A549 (cell line): Measurements from ENCODE around the gene LMAN1L. TPM values are rescaled to one million over a fixed set of nuclear protein-coding genes. Genes with fewer than 3 reads are reported as not detected.

Source experiments
- ATAC-seq, 2 experiments: fragments of 200-7000 bp in 1 of 2; fragments of >200 bp in 1 of 2; cut with Nextera tagmentation in 1 of 2; cut with Tn5 transposase in 1 of 2; 3 replicates each; pipeline versions ENCODE4 v1.8.0 to v1.9.1; 2018 to 2020; ENCODE audit warnings: mild to moderate bottlenecking in 1 of 2, moderate library complexity in 1 of 2
- CTCF ChIA-PET: fragments of 300-600 bp; sonication (Branson Sonifier 250); formaldehyde crosslinking; extraction: SDS; loops from one replicate; lab custom pipeline; 2021; ENCODE audit warnings: antibody characterized with exemption, inconsistent platforms; lab: Yijun Ruan, JAX
- POLR2A ChIA-PET: fragments of 350-600 bp; formaldehyde crosslinking; extraction: SDS; loops from one replicate; lab custom pipeline; 2021; ENCODE audit warnings: antibody characterized with exemption, inconsistent platforms; lab: Yijun Ruan, JAX
- DNase-seq, 2 experiments: peaks; one replicate each; pipeline versions ENCODE4 v3.0.0 to v3.0.0-alpha.2; 2011 to 2016; ENCODE audit warnings: low read depth in 1 of 2, low spot score in 1 of 2
- FAIRE-seq: peaks from 2 replicates; lab custom pipeline; 2011; peaks lifted over from hg19 to GRCh38; lab: Jason Lieb, UNC
- H3K27ac ChIP-seq, 2 experiments: fragments of >200 bp; sonication (Bioruptor Twin); formaldehyde crosslinking; 3 replicates each; pipeline ENCODE4 v1.5.1; 2016 to 2017
- H3K4me1 ChIP-seq: fragments of >200 bp; sonication (Bioruptor Twin); formaldehyde crosslinking; 3 replicates; pipeline ENCODE4 v1.6.1; 2016
- H3K4me2 ChIP-seq: fragments of >200 bp; sonication (Bioruptor Twin); formaldehyde crosslinking; 3 replicates; pipeline ENCODE4 v1.6.1; 2016
- H3K4me3 ChIP-seq: fragments of >200 bp; sonication (Bioruptor Twin); formaldehyde crosslinking; 3 replicates; pipeline ENCODE4 v1.5.1; 2016
- H3K9me3 ChIP-seq: fragments of >200 bp; sonication (Bioruptor Twin); formaldehyde crosslinking; 3 replicates; pipeline ENCODE4 v1.6.1; 2016
- BHLHE40 ChIP-seq: IDR thresholded peaks from 2 replicates; pipeline ENCODE4 v1.6.1; 2012; ENCODE audit warnings: low read depth, low read length, inconsistent platforms
- CHD2 ChIP-seq: fragments of 150-350 bp; IDR thresholded peaks from 2 replicates; pipeline ENCODE4 v1.6.1; 2014; ENCODE audit warnings: low read length; ENCODE audit not compliant: partially characterized antibody
- CHD4 ChIP-seq: fragments of 200-600 bp; sonication (generic); IDR thresholded peaks from 2 replicates; pipeline ENCODE4 v1.6.1; 2016; ENCODE audit warnings: antibody characterized with exemption, mild to moderate bottlenecking, borderline replicate concordance
- FOSB ChIP-seq: fragments of 250-450 bp; sonication (Bioruptor Pico); IDR thresholded peaks from 2 replicates; pipeline ENCODE4 v1.5.0; 2020; ENCODE audit warnings: mild to moderate bottlenecking, moderate library complexity
- FOSL2 ChIP-seq, 2 experiments: fragments of 450-650 bp in 1 of 2; fragments of >200 bp in 1 of 2; sonication (Bioruptor Twin) in 1 of 2; formaldehyde crosslinking; IDR thresholded peaks; 2 replicates each; pipeline versions ENCODE4 v1.5.0 to v1.6.1; 2016 to 2020; ENCODE audit warnings: mild to moderate bottlenecking in 1 of 2, moderate library complexity in 1 of 2
- FOXS1 ChIP-seq: fragments of 250-450 bp; sonication (Bioruptor Pico); IDR thresholded peaks from 2 replicates; pipeline ENCODE4 v1.5.0; 2020; ENCODE audit warnings: mild to moderate bottlenecking, moderate library complexity
- GATA3 ChIP-seq: IDR thresholded peaks from 2 replicates; pipeline ENCODE4 v1.6.1; 2012; ENCODE audit warnings: borderline replicate concordance
- KDM1A ChIP-seq: fragments of 200-600 bp; sonication (generic); IDR thresholded peaks from 2 replicates; pipeline ENCODE4 v1.6.1; 2016; ENCODE audit warnings: low read depth, mild to moderate bottlenecking
- KDM5A ChIP-seq: fragments of 200-600 bp; sonication (generic); IDR thresholded peaks from 2 replicates; pipeline ENCODE4 v1.6.1; 2016; ENCODE audit warnings: antibody characterized with exemption, mild to moderate bottlenecking
- NFE2L2 ChIP-seq: fragments of 150-350 bp; conservative IDR thresholded peaks from 2 replicates; pipeline ENCODE4 v1.6.1; 2014; ENCODE audit warnings: low read length
- NPAS2 ChIP-seq: fragments of 250-450 bp; sonication (Bioruptor Pico); IDR thresholded peaks from 2 replicates; pipeline ENCODE4 v1.8.0; 2022; ENCODE audit warnings: mild to moderate bottlenecking, moderate library complexity, borderline replicate concordance
- POLR2AphosphoS2 ChIP-seq: conservative IDR thresholded peaks from 2 replicates; pipeline ENCODE4 v1.6.1; 2012; ENCODE audit warnings: low read length, improper control_type of control experiment, inconsistent platforms
- RAD21 ChIP-seq, 2 experiments: fragments of >200 bp in 1 of 2; sonication (Bioruptor Twin) in 1 of 2; formaldehyde crosslinking in 1 of 2; IDR thresholded peaks in 1 of 2; conservative IDR thresholded peaks in 1 of 2; 2 replicates in 1 of 2; 3 replicates in 1 of 2; pipeline ENCODE4 v1.6.1; 2012 to 2018; ENCODE audit warnings: inconsistent platforms in 1 of 2
- RNF2 ChIP-seq: fragments of 200-600 bp; sonication (generic); IDR thresholded peaks from 2 replicates; pipeline ENCODE4 v1.6.1; 2016; ENCODE audit warnings: low read depth, mild to moderate bottlenecking, antibody characterized with exemption, moderate library complexity, borderline replicate concordance
- SREBF2 ChIP-seq: fragments of 450-650 bp; IDR thresholded peaks from 2 replicates; pipeline ENCODE4 v1.6.1; 2014; ENCODE audit warnings: mild to moderate bottlenecking, moderate library complexity
- TP53 ChIP-seq: fragments of 250-450 bp; sonication (Bioruptor Pico); IDR thresholded peaks from 2 replicates; pipeline ENCODE4 v1.5.0; 2021; ENCODE audit warnings: mild to moderate bottlenecking, moderate library complexity
- ZC3H11A ChIP-seq: fragments of 450-650 bp; IDR thresholded peaks from 2 replicates; pipeline ENCODE4 v1.6.1; 2014; ENCODE audit warnings: antibody characterized with exemption, mild to moderate bottlenecking
- ZFP36 ChIP-seq: fragments of 450-650 bp; IDR thresholded peaks from 2 replicates; pipeline ENCODE4 v1.6.1; 2014; ENCODE audit warnings: borderline replicate concordance; ENCODE audit not compliant: partially characterized antibody
- ZSCAN20 ChIP-seq: fragments of 250-450 bp; sonication (Bioruptor Pico); IDR thresholded peaks from 2 replicates; pipeline ENCODE4 v1.8.0; 2022; ENCODE audit warnings: mild to moderate bottlenecking, moderate library complexity
- WGBS: methylation state at CpG from one replicate; pipeline ENCODE4 v1.1.6; 2017; ENCODE audit errors: missing lambda C conversion rate; 5-methylcytosine and 5-hydroxymethylcytosine counted together
- polyA plus RNA-seq, 4 experiments: library from polyadenylated mRNA; depleted of rRNA in 3 of 4; stranded (reverse); fragments of >200 nt; fragmentation: RNase III in 1 of 4; extraction: RNeasy Plus Mini Kit Qiagen cat#74134 plus additional on column Dnase treatment in 1 of 4; gene quantifications; 2 replicates in 3 of 4; 3 replicates in 1 of 4; pipeline ENCODE4 v1.2.3, GENCODE V29; 2011 to 2017
- TF ChIP-seq, protein P1 (sequence below): IDR thresholded peaks from 2 replicates; pipeline ENCODE4 v1.6.1; 2012
- TF ChIP-seq, protein P2 (sequence below): fragments of 450-650 bp; IDR thresholded peaks from 2 replicates; pipeline ENCODE4 v1.6.1; 2014; ENCODE audit warnings: antibody characterized with exemption
- TF ChIP-seq, protein P3 (sequence below): IDR thresholded peaks from 2 replicates; pipeline ENCODE4 v1.6.1; 2012; ENCODE audit warnings: low read depth, borderline replicate concordance
- TF ChIP-seq, protein P4 (sequence below): fragments of >200 bp; sonication (Bioruptor Twin); formaldehyde crosslinking; IDR thresholded peaks from 3 replicates; pipeline ENCODE4 v1.5.1; 2016
- TF ChIP-seq, protein P5 (sequence below): fragments of 200-600 bp; sonication (generic); IDR thresholded peaks from 2 replicates; pipeline ENCODE4 v1.6.1; 2016; ENCODE audit warnings: antibody characterized with exemption, mild to moderate bottlenecking, moderate library complexity

Gene LMAN1L
- polyA plus RNA-seq, 2 of the 4 experiments (the other 2 are of a cell fraction) = not detected

DNA sequence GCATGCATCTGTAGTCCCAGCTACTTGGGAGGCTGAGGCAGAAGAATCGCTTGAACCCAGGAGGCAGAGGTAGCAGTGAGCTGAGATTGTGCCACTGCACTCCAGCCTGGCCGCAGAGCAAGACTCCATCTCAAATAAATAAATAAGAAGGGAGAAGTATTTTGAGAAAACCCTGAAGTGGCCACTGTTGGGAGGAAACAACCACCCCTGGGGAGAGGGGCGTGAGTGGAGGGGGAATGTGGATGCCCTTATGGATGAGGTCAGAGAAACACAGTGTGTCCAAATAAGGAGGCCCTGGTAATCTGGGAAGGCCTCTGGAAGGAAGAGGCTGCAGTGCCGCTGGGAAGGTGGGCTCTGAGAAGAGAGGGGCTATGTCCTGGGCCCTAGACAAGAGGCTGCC is 9.6 kb downstream of the LMAN1L start:
- FAIRE-seq = no peak
- H3K4me1 ChIP-seq = peaks cover 13% of the 10 kb centered on the region
- TF ChIP-seq CHD4 (no peak), GATA3 (no peak), CHD2 (no peak), FOSL2 (IDR thresholded peaks at IDR 0.05) (no peak), FOSL2 (CRISPR knock-in tag; IDR thresholded peaks at IDR 0.05) (no peak), ZC3H11A (no peak), KDM1A (no peak), POLR2AphosphoS2 (no peak), RAD21 (conservative IDR thresholded peaks at IDR 0.05 in 1 of 2, IDR thresholded peaks at IDR 0.05 in 1 of 2) (no peak), FOSB (CRISPR knock-in tag) (no peak), RNF2 (no peak), NFE2L2 (no peak), SREBF2 (no peak), TP53 (CRISPR knock-in tag) (no peak), FOXS1 (CRISPR knock-in tag) (no peak), ZFP36 (no peak)
- TF ChIP-seq, protein P1, sequence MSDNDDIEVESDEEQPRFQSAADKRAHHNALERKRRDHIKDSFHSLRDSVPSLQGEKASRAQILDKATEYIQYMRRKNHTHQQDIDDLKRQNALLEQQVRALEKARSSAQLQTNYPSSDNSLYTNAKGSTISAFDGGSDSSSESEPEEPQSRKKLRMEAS = no peak
- TF ChIP-seq, protein P2, sequence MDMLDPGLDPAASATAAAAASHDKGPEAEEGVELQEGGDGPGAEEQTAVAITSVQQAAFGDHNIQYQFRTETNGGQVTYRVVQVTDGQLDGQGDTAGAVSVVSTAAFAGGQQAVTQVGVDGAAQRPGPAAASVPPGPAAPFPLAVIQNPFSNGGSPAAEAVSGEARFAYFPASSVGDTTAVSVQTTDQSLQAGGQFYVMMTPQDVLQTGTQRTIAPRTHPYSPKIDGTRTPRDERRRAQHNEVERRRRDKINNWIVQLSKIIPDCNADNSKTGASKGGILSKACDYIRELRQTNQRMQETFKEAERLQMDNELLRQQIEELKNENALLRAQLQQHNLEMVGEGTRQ = no peak
- TF ChIP-seq, protein P3, sequence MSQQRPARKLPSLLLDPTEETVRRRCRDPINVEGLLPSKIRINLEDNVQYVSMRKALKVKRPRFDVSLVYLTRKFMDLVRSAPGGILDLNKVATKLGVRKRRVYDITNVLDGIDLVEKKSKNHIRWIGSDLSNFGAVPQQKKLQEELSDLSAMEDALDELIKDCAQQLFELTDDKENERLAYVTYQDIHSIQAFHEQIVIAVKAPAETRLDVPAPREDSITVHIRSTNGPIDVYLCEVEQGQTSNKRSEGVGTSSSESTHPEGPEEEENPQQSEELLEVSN = no peak
- TF ChIP-seq, protein P4, sequence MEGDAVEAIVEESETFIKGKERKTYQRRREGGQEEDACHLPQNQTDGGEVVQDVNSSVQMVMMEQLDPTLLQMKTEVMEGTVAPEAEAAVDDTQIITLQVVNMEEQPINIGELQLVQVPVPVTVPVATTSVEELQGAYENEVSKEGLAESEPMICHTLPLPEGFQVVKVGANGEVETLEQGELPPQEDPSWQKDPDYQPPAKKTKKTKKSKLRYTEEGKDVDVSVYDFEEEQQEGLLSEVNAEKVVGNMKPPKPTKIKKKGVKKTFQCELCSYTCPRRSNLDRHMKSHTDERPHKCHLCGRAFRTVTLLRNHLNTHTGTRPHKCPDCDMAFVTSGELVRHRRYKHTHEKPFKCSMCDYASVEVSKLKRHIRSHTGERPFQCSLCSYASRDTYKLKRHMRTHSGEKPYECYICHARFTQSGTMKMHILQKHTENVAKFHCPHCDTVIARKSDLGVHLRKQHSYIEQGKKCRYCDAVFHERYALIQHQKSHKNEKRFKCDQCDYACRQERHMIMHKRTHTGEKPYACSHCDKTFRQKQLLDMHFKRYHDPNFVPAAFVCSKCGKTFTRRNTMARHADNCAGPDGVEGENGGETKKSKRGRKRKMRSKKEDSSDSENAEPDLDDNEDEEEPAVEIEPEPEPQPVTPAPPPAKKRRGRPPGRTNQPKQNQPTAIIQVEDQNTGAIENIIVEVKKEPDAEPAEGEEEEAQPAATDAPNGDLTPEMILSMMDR = no peak
- POLR2A ChIA-PET = no interaction called here
- H3K9me3 ChIP-seq = no peaks in the 10 kb centered on the region
- no peak overlapping the region for H3K4me2 ChIP-seq
- no peak for ATAC-seq
- CTCF ChIA-PET = interaction anchor here (65.6 to 66.7 kb wide), 2 partner anchors 3 to 31 kb away, joined by 1908 read pairs; partner anchors contain the start of genes CPLX3, CSK, LMAN1L and ULK3
- H3K4me3 ChIP-seq = no peak overlapping the region
- DNase-seq = no peak
- H3K27ac ChIP-seq = no peak overlapping the region
- 60% methylated on average over 4 of the region's 4 CpGs for WGBS

DNA sequence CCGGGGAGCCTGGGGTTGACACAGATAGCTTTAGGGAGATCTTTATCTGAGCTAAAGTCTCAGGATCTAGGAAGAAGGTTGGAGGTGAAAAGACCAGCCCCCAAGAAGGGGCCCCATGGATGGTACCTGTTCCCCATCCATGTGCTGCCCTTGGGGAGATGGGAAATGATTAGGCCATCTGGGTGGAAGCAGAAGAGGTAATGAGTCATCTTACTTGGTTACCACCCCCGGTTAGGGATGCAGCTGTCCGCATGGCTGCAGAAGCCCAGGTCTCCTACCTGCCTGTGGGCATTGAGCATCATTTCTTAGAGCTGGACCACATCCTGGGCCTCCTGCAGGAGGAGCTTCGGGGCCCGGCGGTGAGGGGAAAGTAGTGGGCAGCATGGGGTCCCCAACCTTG is 10.7 kb downstream of the LMAN1L start:
- H3K4me3 ChIP-seq = no peak overlapping the region
- H3K4me1 ChIP-seq = peaks cover 11% of the 10 kb centered on the region
- ChIA-PET POLR2A (no interaction called here), CTCF (interaction anchor here (65.6 to 66.7 kb wide), 2 partner anchors 4 to 32 kb away, joined by 1908 read pairs; partner anchors contain the start of genes CPLX3, CSK, LMAN1L and ULK3)
- ATAC-seq (no peak), FAIRE-seq (no peak), DNase-seq (no peak)
- H3K4me2 ChIP-seq = no peak overlapping the region
- 19% methylated on average over 6 of the region's 6 CpGs for WGBS
- H3K9me3 ChIP-seq = no peaks in the 10 kb centered on the region
- no peak overlapping the region for H3K27ac ChIP-seq
- TF ChIP-seq NPAS2 (CRISPR knock-in tag) (no peak), NFE2L2 (no peak), FOSB (CRISPR knock-in tag) (no peak), ZSCAN20 (no peak), KDM5A (no peak), BHLHE40 (no peak)
- TF ChIP-seq, protein P5, sequence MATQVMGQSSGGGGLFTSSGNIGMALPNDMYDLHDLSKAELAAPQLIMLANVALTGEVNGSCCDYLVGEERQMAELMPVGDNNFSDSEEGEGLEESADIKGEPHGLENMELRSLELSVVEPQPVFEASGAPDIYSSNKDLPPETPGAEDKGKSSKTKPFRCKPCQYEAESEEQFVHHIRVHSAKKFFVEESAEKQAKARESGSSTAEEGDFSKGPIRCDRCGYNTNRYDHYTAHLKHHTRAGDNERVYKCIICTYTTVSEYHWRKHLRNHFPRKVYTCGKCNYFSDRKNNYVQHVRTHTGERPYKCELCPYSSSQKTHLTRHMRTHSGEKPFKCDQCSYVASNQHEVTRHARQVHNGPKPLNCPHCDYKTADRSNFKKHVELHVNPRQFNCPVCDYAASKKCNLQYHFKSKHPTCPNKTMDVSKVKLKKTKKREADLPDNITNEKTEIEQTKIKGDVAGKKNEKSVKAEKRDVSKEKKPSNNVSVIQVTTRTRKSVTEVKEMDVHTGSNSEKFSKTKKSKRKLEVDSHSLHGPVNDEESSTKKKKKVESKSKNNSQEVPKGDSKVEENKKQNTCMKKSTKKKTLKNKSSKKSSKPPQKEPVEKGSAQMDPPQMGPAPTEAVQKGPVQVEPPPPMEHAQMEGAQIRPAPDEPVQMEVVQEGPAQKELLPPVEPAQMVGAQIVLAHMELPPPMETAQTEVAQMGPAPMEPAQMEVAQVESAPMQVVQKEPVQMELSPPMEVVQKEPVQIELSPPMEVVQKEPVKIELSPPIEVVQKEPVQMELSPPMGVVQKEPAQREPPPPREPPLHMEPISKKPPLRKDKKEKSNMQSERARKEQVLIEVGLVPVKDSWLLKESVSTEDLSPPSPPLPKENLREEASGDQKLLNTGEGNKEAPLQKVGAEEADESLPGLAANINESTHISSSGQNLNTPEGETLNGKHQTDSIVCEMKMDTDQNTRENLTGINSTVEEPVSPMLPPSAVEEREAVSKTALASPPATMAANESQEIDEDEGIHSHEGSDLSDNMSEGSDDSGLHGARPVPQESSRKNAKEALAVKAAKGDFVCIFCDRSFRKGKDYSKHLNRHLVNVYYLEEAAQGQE = no peak
- TF ChIP-seq, protein P2 = no peak
